Endothelial cell of umbilical vein (primary cell): ENCODE data around the gene PRXL2A. TPM values are rescaled to one million over a fixed set of nuclear protein-coding genes. Genes with fewer than 3 reads are reported as not detected.

ENCODE experiments used
- BruUV-seq: library from RNA; stranded (reverse); fragments of 400-500 nt; replicated peaks from 2 replicates; lab custom pipeline; 2021; lab: Mats Ljungman, UMichigan
- CTCF ChIA-PET: fragments of 300-600, 350-600 bp; sonication (Branson Sonifier 250); formaldehyde crosslinking; loops from one replicate; lab custom pipeline; 2021; ENCODE audit warnings: antibody characterized with exemption, inconsistent platforms; lab: Charles Lee
- POLR2A ChIA-PET: fragments of 300-600, 350-600 bp; sonication (Branson Sonifier 250); formaldehyde crosslinking; loops from one replicate; lab custom pipeline; 2021; ENCODE audit warnings: antibody characterized with exemption, inconsistent platforms; lab: Charles Lee
- DNase-seq: peaks from one replicate; pipeline ENCODE4 v3.0.0-alpha.2; 2011; ENCODE audit warnings: low read depth, low spot score
- FAIRE-seq: peaks from 2 replicates; lab custom pipeline; 2011; peaks lifted over from hg19 to GRCh38; lab: Jason Lieb, UNC
- H2AFZ ChIP-seq: 2 replicates; pipeline ENCODE4 v1.6.0; 2012; ENCODE audit warnings: low read depth, low read length, control low read depth, inconsistent platforms
- H3K27ac ChIP-seq: 2 replicates; pipeline ENCODE4 v1.5.1; 2011; ENCODE audit warnings: low read depth, mild to moderate bottlenecking, control low read depth, low read length, moderate library complexity; ENCODE audit not compliant: insufficient read depth
- H3K27me3 ChIP-seq, 2 experiments: 2 replicates each; pipeline versions ENCODE4 v1.6.0 to v1.6.1; 2011; ENCODE audit warnings: low read length in 2 of 2, mixed read lengths in 1 of 2; ENCODE audit not compliant: control insufficient read depth in 2 of 2, insufficient read depth in 2 of 2
- H3K36me3 ChIP-seq, 2 experiments: 2 replicates in 1 of 2; 3 replicates in 1 of 2; pipeline ENCODE4 v1.5.1; 2011; ENCODE audit warnings: low read length in 2 of 2, mild to moderate bottlenecking in 1 of 2, moderate library complexity in 1 of 2; ENCODE audit not compliant: control insufficient read depth in 2 of 2, insufficient read depth in 2 of 2; ENCODE audit errors: extremely low read depth in 1 of 2
- H3K4me1 ChIP-seq: 3 replicates; pipeline ENCODE4 v1.5.1; 2011; ENCODE audit warnings: mild to moderate bottlenecking, low read length; ENCODE audit not compliant: control insufficient read depth, insufficient read depth; ENCODE audit errors: extremely low read depth
- H3K4me2 ChIP-seq: 2 replicates; pipeline ENCODE4 v1.6.1; 2011; ENCODE audit warnings: low read length, control low read depth, mixed read lengths; ENCODE audit not compliant: insufficient read depth
- H3K4me3 ChIP-seq, 3 experiments: fragments of 200-600 bp in 1 of 3; sonication (generic), shearing (Covaris generic) in 1 of 3; replicated peaks in 1 of 3; 2 replicates each; pipeline ENCODE4 v1.5.1; 2011 to 2016; ENCODE audit warnings: control low read depth in 3 of 3, low read length in 3 of 3, mild to moderate bottlenecking in 2 of 3, inconsistent platforms in 1 of 3, low read depth in 1 of 3, moderate library complexity in 1 of 3; ENCODE audit not compliant: insufficient read depth in 1 of 3
- H3K79me2 ChIP-seq: 2 replicates; pipeline ENCODE4 v1.6.0; 2012; ENCODE audit warnings: low read length, inconsistent platforms; ENCODE audit not compliant: control insufficient read depth, insufficient read depth
- H3K9ac ChIP-seq: replicated peaks from 2 replicates; pipeline ENCODE3; 2011; ENCODE audit warnings: low read length, control low read depth; ENCODE audit not compliant: insufficient read depth; ENCODE audit errors: extremely low read depth
- H3K9me1 ChIP-seq: replicated peaks from 3 replicates; pipeline ENCODE4 v1.6.0; 2011; ENCODE audit warnings: mild to moderate bottlenecking, low read length; ENCODE audit not compliant: control insufficient read depth, insufficient read depth; ENCODE audit errors: extremely low read depth
- H3K9me3 ChIP-seq: replicated peaks from 2 replicates; pipeline ENCODE4 v1.5.1; 2012; ENCODE audit warnings: low read length, inconsistent platforms; ENCODE audit not compliant: control insufficient read depth, insufficient read depth
- H4K20me1 ChIP-seq: replicated peaks from 2 replicates; pipeline ENCODE3; 2011; ENCODE audit warnings: mild to moderate bottlenecking, low read length; ENCODE audit not compliant: control insufficient read depth, insufficient read depth; ENCODE audit errors: extremely low read depth
- CTCF ChIP-seq, 2 donors: IDR thresholded peaks; 1 replicate in 1 of 2; 2 replicates in 1 of 2; pipeline ENCODE4 v1.5.1; 2011; ENCODE audit warnings: low read length in 2 of 2, mild to moderate bottlenecking in 2 of 2, moderate library complexity in 2 of 2, control low read depth in 1 of 2, inconsistent platforms in 1 of 2, low read depth in 1 of 2; ENCODE audit not compliant: insufficient read depth in 1 of 2; ENCODE audit errors: extremely low read depth in 1 of 2
- EZH2 ChIP-seq: IDR thresholded peaks from 2 replicates; pipeline ENCODE4 v1.6.1; 2012; ENCODE audit warnings: borderline replicate concordance, low read depth, mild to moderate bottlenecking, moderate library complexity, low read length, inconsistent platforms; ENCODE audit not compliant: severe bottlenecking
- FOS ChIP-seq: IDR thresholded peaks from 2 replicates; pipeline ENCODE4 v1.6.1; 2011; ENCODE audit warnings: mild to moderate bottlenecking, low read length, moderate library complexity, borderline replicate concordance; ENCODE audit not compliant: insufficient read depth
- GATA2 ChIP-seq: IDR thresholded peaks from 2 replicates; pipeline ENCODE4 v1.7.0; 2011; ENCODE audit warnings: low read depth, mild to moderate bottlenecking, moderate library complexity, mixed read lengths, low read length; ENCODE audit not compliant: insufficient read length, insufficient read depth
- JUN ChIP-seq: IDR thresholded peaks from 2 replicates; pipeline ENCODE4 v1.6.1; 2011; ENCODE audit warnings: borderline replicate concordance, low read depth; ENCODE audit not compliant: insufficient read length, insufficient read depth
- MAX ChIP-seq: IDR thresholded peaks from 2 replicates; pipeline ENCODE4 v1.6.1; 2011; ENCODE audit not compliant: insufficient read depth, insufficient read length
- MYC ChIP-seq: IDR thresholded peaks from one replicate; pipeline ENCODE4 v1.6.1; 2011; ENCODE audit warnings: mild to moderate bottlenecking, low read depth, low read length
- POLR2A ChIP-seq: IDR thresholded peaks from 2 replicates; pipeline ENCODE4 v1.6.1; 2012; ENCODE audit warnings: low read depth, mild to moderate bottlenecking, control low read depth, low read length
- POLR2AphosphoS5 ChIP-seq: IDR thresholded peaks from 2 replicates; pipeline ENCODE4 v1.6.1; 2012; ENCODE audit warnings: low read depth, mild to moderate bottlenecking, control low read depth, low read length, moderate library complexity; ENCODE audit not compliant: insufficient read depth
- dilution Hi-C: fragments of 300-500 bp; cut with MboI; formaldehyde crosslinking; loops from one replicate; pipeline ENCODE4 v1.15.0; 2019; ENCODE audit warnings: low sequenced_read_pairs; ENCODE audit not compliant: extremely low pct_ligation_motif_present
- intact Hi-C: fragments of 100-400 bp; cut with micrococcal nuclease; formaldehyde crosslinking; loops from one replicate; pipeline ENCODE4 v1.10.0; 2022
- polyA plus RNA-seq, 4 experiments: library from polyadenylated mRNA; depleted of rRNA in 3 of 4; stranded (reverse) in 3 of 4; unstranded in 1 of 4; fragments of >200 nt; gene quantifications; 2 replicates each; pipeline versions ENCODE4 v1.2.1 to v1.2.3, GENCODE V29; 2011 to 2012; ENCODE audit warnings: missing spikeins in 1 of 4
- total RNA-seq: library from RNA; stranded (reverse); gene quantifications from 2 replicates; pipeline ENCODE4 v1.2.3, GENCODE V29; 2021

The PRXL2A gene
- total and polyA plus RNA-seq, 2 donors (not counting 3 experiments of a cell fraction or from before 2014, with no cell fraction given) = 113 to 321 TPM

GRCh38 chr10:80473096-80473657 lies 64.8 kb downstream of the PRXL2A start:
- Histone ChIP-seq H3K4me1 (peaks cover 82% of the 10 kb centered on the region), H3K9ac (peak overlapping the region; percentile 30), H3K9me1 (no peaks in the 10 kb centered on the region), H3K27ac (peak overlapping the region; percentile 48), H4K20me1 (peaks cover 10% of the 10 kb centered on the region), H3K4me3 (no peak overlapping the region), H3K36me3 (peaks cover 14 to 26% of the 10 kb centered on the region in 2 experiments), H3K79me2 (peaks cover 99% of the 10 kb centered on the region), H3K27me3 (no peaks in the 10 kb centered on the region), H2AFZ (no peak overlapping the region), H3K4me2 (no peak overlapping the region), H3K9me3 (no peaks in the 10 kb centered on the region)
- FAIRE-seq = no peak
- ChIA-PET CTCF (interaction anchor here (1.0 to 37.4 kb wide), 10 partner anchors 9 to 33 kb away, joined by 3 to 1118 read pairs (median 4); no protein-coding TSS in a partner anchor), POLR2A (no interaction called here)
- no peak for DNase-seq
- no TSS peak for BruUV-seq
- TF ChIP-seq MYC (no peak), MAX (no peak), FOS (no peak), POLR2AphosphoS5 (no peak), GATA2 (no peak), POLR2A (no peak), CTCF (IDR thresholded peaks at IDR 0.05; ENCODE audit: extremely low read depth in 1 of 2, insufficient read depth in 1 of 2, low read depth in 1 of 2, low read length in 2 of 2) (no peak), EZH2 (no peak), JUN (no peak)
- dilution Hi-C loops (no loop called here), intact Hi-C loops (no loop called here)
